ENCODE data around the gene C6orf89.

The C6orf89 gene, protein sequence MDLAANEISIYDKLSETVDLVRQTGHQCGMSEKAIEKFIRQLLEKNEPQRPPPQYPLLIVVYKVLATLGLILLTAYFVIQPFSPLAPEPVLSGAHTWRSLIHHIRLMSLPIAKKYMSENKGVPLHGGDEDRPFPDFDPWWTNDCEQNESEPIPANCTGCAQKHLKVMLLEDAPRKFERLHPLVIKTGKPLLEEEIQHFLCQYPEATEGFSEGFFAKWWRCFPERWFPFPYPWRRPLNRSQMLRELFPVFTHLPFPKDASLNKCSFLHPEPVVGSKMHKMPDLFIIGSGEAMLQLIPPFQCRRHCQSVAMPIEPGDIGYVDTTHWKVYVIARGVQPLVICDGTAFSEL

DNA sequence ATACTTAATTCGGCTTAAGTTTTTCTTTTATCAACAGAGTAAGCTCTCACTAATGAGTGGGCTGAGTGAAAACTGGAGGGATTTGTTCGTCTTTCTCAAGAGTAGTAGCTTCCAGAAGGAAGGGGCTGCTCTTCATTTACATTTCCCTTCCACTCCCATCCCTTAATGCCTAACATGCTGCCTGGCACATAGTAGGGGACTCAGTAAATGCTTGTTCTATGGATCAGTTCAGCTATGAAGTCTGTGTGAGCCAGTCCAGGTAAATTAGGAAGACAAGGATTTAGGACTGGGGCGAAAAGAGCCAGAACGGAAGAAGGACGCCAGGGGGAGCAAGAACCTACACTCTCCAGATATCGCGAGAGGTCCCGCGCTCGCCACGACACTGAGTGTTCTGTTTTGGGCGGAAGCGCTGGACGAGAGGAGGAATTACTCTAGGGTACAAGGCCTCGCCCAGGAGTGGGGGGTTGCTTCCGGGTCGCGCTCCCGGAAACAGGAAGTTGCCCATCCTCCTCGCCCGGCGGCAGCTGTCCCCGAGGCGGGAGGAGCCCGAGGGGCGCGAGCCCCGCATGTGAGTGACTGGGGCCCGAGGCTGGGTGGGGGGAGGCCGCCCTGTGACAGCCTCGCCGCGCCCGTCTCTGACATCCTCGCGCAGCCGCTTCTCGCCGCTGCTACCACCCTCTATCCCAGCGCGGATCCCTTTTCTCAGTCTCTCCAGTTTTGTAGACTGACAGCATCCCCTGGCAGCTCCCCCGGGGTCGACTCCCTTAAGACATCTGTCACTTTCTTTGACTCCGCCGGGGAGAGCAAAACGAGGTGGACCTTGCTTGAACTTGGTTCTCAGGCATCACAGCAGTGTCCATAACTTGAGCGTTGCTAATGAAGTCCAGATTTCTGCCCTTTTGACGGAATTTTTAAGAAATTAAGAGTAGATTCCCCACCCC lies at the start of gene C6orf89:
C6orf89 (plus strand) TSS at position 492 of the 941 bp plus-strand sequence. CDS start 13,493 bp downstream, outside the sequence.
- peak; percentile 88 to 96 (median 91) for DNase-seq (ENCODE audit: low read depth in 3 of 3)

DNA sequence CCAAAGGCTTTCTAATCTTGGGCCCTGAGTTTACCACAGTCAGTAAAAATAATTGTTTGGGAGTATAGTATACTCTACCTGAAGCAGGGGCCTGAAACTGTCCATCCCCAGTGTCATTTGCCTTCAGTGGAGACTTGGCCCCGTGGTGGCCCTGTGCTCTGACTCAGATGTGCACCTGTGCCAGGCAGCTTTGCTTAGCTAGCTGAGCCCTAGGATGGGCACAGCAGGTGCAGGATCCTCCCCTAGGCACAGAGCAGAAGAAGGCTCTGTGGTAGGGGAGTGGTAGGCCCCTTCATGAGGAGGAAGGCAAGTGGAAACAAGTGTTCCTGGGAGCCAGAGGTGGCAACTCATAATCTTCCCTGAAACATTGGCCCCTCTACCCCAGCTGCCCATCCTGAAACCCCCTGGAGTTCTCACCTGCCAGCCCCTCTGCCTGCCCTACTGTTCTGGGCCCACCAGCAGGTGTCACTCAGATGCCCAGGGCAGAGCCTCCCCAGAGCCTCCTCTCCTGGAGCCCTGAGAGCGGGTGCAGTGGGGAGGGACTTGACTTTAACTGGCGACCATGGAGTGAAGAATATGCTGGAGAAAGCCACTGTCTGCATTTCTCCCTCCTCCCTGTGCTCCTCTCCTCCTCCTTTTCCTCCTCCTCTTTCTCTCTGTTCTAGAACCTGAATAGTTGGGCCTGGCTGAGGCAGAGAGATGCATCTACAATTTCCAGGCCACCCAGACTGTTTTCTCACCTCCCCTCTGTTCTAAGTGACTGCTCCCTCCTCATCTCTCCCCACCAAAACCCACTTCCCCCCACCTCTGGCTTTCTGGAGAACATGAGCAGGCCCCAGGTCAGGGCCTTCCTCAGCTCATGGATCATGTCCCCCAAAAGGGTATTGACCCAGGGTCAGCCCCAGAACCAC lies 49.4 kb upstream of the C6orf89 start:
- no peak for DNase-seq (ENCODE audit: low read depth in 3 of 3)

DNA sequence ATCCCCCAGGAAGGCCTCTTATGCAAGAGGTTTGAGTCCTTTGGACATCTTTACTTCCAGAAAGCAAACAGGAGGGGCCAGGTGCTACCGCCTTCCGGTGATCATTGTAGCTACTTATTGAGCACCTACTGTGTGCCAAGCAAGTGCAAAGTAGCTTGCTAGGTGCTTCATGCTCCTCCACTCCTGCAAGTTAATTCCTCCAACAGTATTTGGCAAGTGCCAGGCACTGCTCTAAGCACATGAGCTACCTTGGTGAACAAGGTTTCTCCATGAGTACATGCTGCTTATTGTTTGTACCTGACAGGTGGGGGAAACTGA lies 48.8 kb upstream of the C6orf89 start:
- DNase-seq (ENCODE audit: low read depth in 3 of 3): no peak

DNA sequence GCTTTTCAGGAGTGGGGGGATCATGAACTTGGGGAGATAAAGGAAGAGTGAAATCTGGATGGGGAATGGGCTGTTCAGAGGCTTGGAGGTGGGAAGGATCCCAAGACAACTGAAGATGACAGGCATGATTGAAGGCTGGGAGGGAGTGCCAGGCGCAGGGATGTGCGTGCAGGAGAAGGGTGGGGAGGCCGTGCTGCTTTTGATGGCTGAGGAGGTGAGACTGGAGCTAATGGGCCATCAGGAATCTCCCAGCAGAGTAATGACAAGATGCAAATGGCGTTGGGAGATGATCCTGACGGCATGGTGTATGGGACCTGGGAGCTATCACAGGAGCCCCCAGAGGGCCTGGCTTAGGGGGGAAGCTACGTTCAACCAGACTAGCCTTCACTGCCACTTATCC lies 48.1 kb upstream of the C6orf89 start:
- no peak for DNase-seq (ENCODE audit: low read depth in 3 of 3)

DNA sequence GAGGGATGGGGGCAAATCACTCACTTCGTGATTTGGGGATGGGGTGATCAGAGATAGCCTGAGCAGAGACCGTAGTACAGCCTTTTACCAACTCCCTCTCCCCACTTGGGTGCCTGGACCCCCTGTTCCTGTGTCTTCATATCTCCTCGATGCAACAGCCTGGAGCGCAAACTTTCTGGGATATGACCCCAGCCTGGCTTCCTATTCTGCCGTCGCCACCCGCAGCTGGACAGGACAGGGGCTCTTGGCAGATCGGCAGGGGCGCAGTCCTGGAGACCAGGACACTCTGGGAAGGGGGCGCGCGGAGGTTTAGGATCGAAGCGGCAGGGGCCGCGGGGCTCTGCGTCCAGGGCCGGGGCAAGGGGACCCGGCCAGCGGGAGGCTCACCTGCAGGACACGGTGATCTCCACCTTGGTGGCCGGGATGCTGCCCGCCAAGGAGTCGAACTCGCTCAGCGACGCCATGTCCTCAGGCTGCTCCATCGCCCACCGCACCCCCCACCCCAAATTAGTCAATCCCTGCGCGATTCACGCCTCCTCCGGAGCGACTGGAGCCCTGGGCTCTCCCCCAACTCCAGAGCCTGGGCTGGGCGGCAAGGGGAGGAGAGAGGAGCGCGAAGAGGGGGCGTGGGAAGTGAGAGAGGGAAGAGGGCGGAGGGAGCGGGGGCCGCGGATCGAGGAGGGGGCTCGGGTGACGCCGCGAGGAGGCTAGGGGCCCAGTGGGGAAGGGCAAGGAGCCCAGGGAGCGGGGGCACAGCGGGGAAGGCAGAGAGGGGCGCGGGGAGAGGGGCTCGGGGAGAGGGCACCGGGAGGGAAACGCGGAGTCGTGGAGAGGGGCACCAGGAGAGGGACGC lies 46.6 kb upstream of the C6orf89 start, which contains the start of gene CPNE5:
CPNE5 (minus strand) TSS at position 549 of the 853 bp plus-strand sequence; CDS start at position 482, 67 bp downstream.
- DNase-seq (ENCODE audit: low read depth in 3 of 3): peak in 1 of 3 experiments; percentile 11

DNA sequence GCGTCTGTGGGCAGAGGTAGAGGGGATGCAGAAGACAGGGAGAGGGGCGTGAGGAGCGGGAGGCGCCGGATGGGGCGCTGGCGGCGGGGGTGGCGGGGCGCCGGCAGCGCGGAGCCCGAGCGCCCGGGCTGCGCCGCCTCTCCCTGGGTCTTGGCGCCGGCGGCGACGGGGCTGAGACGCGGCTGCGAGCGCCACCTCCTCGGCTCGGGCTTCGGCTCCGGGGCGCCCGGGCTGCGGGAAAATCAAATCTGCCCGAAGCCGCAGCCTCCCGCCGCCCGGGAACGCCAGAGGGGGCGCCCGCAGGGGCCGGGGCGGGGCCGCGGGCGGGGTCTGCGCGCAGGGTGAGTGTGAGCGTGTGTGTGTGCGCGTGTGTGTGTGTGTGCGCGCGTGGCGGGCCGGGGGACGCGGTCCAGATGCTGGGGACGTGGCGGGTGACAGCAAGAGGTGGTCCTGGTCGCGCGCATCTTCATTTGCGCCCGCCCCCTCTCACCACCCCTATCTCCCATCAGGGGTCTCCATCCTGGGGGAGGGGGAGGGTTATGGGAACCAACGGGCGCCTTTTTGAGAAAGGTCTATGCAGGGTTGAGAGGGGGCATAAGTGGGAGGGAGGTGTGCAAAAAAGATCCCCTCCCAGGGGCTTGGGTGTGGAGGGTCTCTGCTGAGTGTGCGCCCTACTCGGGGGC lies 45.9 kb upstream of the C6orf89 start:
- peak; percentile 15 to 21 (median 16) for DNase-seq (ENCODE audit: low read depth in 3 of 3)

DNA sequence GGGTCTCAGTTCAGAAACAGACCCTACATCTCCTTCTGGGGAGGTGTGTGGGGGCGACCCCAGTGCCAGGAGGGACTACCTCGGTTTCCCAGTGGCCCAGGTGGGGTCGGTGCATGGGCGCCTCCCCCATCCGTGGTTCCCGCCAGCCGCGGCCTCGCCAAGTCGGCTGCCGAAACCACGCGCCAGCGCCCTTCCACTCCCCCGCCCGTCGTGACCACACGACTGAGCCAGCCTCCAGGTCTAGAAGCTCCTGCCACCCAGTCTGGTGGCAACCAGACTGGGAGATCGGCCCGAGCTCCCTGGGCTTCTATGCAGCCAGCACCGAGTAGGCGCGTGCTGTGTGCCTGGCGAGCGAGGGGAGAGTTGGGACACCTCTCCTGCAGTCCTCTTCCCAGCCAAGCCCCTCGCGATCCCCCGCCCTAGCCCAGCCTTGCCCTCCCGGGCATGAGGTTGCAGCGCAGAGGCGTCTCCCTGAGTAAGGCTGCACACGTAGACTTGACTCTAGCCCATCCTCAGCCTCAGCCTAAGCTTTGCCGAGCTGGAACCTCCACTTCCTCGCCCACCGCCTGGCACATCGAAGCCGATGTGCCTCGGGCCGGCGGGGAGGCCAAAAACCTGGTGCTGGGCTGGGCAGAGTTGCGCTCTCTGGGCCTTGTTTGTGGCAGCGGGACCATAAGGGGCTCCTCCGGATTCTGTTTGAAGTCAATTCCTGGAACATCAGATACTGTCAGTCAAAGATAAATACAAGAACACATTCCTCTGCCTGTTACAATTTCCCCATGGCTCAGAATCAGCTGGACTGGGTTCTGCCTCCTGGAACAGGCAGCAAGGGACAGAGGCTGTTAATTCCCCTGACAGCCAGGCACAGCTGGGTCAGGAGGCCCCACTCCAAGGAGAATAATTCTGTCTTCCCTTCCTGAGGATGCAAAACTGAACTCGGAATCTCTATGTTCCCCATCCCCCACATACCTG lies 45.0 kb upstream of the C6orf89 start:
- peak; percentile 8 to 16 (median 15) for DNase-seq (ENCODE audit: low read depth in 3 of 3)

DNA sequence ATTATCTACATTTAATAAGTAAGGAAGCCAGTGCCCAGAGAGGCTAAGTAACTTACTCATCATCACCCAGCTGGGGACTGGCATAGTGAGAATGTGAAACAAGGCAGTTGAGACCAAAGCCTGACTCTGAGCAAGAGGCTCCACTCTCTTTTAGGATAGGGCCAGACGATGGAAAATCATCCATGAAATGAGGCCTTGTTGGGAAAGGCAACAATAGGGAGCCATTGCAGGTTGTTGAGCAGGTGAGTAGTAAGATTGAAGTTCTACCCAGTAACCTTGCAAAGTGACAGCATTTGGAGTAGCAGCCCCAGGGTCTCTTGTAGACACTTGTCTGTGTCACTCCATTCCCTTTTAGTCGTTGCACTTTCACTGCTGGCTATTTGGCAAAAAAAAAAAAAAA lies 44.0 kb upstream of the C6orf89 start:
- no peak for DNase-seq (ENCODE audit: low read depth in 3 of 3)

DNA sequence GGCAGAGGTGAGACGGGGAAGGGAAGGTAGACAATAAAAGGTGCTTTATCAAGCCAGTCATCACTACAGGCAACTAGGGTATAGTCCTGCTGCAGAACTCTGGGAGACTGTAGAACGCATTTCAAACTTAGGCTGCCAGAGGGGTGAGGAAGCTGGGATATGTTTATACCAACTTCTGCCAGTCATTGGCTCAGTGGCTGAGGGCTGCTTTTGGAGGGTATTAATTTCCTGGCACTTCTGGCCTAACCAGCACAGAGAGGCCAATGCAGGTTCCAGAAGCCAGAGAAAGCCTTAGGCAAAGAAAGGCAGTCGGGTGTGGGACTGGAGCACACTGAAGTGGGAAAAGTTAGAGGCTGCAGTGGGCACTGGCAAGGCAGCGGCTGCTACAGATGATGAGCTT lies 42.6 kb upstream of the C6orf89 start:
- DNase-seq (ENCODE audit: low read depth in 3 of 3): no peak

DNA sequence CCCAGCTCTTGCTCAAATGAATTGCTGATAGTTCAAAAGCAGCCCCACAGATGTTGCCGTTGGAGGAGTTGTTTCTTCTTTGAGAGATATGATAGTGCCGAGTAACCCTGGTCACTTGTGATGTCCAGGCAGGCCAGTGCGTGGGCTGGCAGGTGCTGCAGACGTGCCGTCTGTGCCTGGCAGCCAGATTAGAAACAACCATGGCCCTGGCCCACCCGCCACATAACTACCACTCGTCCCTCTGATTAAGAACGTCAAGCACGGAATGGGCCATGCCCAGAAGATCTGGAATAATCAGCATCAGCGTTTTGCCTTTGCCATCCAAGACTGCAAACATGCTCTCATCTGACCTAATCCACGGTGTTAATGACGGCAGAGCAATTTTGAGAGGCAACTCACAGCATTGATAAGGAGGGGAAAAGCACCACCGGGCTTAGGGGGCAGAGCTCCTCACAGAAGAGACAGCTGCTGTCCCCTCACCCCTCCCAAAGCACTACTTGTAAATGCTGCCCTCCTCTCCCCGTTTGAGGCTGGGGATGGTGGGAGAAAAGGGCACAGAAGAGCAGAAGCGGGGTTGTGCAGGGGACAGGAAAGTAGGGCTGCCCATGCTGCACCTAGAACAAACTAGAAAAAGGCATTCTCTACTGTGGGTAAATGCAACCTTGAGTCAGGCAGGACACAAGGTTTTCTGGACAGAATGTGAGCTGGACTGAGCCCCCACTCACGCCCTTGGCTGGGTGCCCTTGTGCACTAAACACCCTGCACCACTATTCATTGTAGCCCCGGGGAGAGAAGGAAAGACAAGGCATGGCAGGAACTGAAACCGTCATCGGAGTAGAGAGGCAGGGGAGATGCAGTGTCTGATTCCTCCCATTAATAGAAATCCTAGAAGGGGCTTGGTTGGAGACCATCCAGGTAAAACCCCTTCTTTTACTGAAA lies 41.3 kb upstream of the C6orf89 start:
- DNase-seq (ENCODE audit: low read depth in 3 of 3): no peak

DNA sequence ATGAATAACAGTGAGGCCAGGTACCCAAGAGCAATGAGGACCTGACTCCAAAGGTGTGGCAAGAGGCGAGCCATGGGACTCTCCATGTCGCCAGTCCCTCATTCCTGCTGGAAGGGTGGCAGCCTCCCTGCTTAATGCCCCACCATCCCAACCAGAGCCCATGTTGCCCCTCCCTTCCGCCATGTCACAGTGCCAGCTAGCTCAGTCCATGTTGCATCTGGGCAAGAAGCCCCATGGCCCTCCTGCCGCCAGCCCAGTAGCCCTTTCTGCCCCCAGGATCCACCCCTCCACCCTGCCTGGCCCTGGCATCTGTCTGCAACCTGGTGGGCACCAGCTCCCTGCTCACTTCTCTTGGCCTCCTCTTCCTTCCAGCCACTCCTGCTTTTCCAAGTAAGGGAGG lies 40.5 kb upstream of the C6orf89 start:
- DNase-seq (ENCODE audit: low read depth in 3 of 3): no peak

DNA sequence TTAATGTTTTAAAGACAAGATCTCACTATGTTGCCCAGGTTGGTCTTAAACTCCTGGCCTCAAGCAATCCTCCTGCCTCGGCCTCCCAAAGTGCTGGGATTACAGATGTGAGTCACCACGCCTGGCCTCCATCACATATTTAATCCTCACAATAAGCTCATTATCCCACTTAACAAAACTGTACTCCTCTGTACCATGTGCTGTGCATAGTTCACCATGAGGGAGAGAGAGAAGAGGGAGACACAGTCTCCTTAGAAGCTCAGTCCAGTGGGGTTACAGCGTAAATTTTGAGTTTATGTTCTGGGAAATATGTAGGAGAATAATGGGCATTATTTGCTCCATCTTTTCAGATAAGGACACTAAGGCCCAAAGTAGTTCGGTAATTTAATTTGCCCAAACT lies 38.6 kb upstream of the C6orf89 start:
- DNase-seq (ENCODE audit: low read depth in 3 of 3): no peak

DNA sequence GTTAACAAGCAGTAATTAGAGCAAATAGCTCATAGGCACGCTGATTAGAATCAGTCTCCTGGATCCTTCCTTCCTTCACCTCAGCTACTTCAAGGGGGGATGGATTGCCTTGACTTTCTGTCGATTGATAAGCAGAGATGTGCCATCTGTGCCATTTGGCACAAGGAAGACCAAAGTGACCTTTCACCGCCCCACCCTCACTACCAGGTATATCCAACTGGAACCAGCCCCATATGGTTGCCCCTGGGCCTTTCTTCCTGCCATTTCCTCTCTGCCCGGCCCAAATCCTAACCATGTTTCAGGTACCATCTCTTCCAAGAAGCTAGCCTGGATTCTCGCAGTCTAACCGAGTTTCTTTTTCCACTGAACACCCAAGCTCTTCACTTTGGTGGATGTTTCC lies 37.8 kb upstream of the C6orf89 start:
- DNase-seq (ENCODE audit: low read depth in 3 of 3): no peak

DNA sequence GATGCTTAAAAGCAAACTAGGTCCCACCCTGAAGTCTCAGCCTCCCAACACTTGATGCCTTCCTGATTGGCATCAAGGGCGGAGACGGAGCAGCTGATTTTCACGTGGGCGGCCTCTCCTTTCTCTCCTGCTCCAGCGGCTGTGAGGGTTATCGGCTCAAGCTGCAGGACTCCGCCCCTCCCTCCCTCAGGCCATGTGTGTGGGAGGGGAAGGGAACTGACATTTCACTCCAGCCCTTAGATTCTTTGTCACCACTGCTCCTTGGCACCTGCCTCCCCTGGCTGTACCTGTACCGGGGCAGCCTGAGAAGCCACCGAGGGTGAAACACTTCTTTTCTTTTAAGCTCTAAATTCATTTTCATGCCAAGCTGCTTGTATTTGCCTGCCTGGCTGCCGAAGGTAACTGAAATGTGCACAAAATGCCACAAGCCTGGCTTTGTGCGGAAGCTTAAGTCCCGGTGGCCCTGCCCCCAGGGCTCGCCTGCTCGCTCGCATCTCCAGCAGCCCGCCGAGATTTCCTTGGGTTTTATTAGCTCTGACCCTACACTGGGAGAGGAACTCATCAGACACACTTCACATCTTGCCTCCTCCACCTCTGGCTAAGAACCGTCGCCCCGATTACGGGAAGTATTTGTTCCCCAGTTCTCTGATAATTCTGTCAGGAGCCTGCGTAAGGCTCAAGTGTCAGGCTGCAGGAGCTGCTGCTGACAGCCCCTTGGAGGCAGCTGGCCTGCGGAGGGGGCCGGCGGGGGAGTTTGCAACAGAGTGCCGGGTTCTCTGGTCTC lies 36.9 kb upstream of the C6orf89 start:
- no peak for DNase-seq (ENCODE audit: low read depth in 3 of 3)

DNA sequence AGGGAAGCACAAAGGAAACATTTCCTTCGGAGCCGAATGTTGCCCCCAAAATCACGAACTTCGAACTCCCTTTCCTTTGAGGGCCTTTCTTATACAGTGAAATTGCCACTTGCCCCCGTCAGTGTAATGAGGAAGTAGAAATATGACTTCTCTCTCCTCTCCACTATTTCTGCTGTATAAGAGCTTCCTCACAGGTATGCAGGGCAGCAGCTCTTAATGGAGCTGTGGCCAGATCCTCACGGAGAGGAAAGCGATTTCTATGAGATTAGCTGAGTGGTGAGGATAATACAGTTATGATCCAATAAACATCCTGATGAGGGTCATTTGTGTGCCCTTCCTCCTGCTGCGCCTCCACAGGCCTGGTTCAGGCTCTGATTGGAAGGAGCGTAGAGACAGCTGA lies 35.7 kb upstream of the C6orf89 start:
- DNase-seq (ENCODE audit: low read depth in 3 of 3): no peak

DNA sequence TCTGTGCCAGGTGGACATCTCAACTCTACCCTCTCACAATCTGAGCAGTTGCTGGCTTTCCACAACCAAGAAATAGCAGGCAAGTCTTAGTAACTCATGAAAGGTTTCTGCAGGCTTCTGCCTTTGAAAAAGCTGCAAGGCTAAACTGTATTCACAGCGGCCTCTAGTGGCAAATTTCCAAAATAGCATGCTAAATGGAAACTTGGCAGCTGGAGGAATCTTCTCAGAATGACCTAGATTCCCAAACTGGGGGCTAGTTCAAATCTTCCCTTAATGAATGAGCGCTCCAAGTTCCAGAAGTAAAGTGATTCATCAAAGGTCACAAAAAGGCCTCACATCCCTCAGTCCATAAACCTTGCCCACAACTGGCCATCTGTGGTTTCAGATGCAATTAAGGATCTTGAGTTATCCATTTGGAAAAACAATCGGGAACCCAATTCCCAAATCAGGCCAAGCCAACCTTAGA lies 34.6 kb upstream of the C6orf89 start:
- no peak for DNase-seq (ENCODE audit: low read depth in 3 of 3)

DNA sequence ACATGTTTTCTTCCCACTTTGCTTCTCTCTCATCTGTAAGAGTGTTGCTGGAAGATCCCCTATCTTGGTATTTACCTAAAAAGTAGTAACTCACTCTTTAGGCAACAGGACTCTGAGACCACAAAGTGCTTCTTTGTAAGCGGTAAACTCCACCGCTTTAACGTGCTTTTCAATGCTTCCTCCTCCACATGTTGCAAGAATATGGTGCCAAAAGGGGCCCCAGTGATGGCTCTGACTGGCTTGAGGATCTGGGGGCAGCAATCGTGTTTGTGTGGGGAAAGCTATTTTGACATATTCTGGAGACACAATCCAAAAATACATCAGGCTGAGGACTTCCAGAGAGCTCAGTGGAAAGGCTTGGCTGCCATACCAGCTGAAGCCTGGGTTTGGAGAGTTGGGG lies 34.1 kb upstream of the C6orf89 start:
- DNase-seq (ENCODE audit: low read depth in 3 of 3): no peak
